ENCODE results near the gene TRPC5OS.

The TRPC5OS gene

DNA sequence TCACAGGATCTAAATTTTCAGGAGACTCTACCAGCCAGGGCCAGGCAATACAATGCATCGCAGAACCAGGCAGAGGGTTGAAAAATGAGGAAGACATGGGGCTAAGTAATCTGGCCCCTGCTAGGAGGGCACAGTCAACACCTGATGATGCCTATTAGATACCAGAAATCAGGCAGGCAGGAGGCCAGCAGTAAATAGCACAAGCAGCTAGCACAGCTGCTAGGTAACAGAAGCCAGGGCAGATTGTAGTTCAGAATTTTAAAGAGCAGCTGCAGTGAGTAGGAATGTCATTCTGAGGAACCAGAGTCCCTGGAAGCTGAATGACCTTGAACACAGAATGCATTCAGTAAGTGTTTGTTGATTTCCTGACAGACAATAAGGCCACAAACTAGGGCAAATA is 38.8 kb upstream of the TRPC5OS start:
- Histone ChIP-seq H3K9ac (ENCODE audit: low read length) (no peak overlapping the region), H2BK12ac (ENCODE audit: low read length) (no peak overlapping the region), H3K27ac (ENCODE audit: low read depth, low read length) (no peak overlapping the region), H3K36me3 (ENCODE audit: control insufficient read depth in 1 of 2, insufficient read depth in 2 of 2, low read length in 2 of 2) (no peaks in the 10 kb centered on the region), H4K91ac (ENCODE audit: low read depth, low read length) (no peak overlapping the region), H4K8ac (ENCODE audit: low read depth, low read length) (no peak overlapping the region), H3K4me3 (ENCODE audit: low read depth, low read length) (no peak overlapping the region), H3K18ac (ENCODE audit: low read length) (no peak overlapping the region), H3K27me3 (ENCODE audit: insufficient read depth, low read length) (no peaks in the 10 kb centered on the region), H2BK5ac (ENCODE audit: low read depth, low read length, poor library complexity) (no peak overlapping the region), H2AK5ac (ENCODE audit: low read length) (no peak overlapping the region), H3K79me1 (ENCODE audit: low read length) (no peaks in the 10 kb centered on the region), H3K4me1 (ENCODE audit: control insufficient read depth in 1 of 2, insufficient read depth in 2 of 2, low read length in 2 of 2) (no peaks in the 10 kb centered on the region), H4K12ac (ENCODE audit: low read depth, low read length) (no peak overlapping the region), H3K23ac (ENCODE audit: low read length) (no peak overlapping the region), H3K14ac (ENCODE audit: low read length) (no peak overlapping the region), H3K4me2 (ENCODE audit: low read length) (no peak overlapping the region), H3K79me2 (ENCODE audit: control insufficient read depth, insufficient read depth, low read length, poor library complexity) (no peaks in the 10 kb centered on the region), H2AFZ (ENCODE audit: insufficient read depth, low read length, poor library complexity) (no peak overlapping the region), H3K4ac (ENCODE audit: low read depth, low read length) (no peak overlapping the region), H3K9me3 (ENCODE audit: insufficient read depth, low read depth, low read length) (no peaks in the 10 kb centered on the region), H2BK120ac (ENCODE audit: insufficient read depth, low read length, poor library complexity) (no peak overlapping the region)
- no CpG with 5 or more reads among the region's 1 CpG for WGBS (ENCODE audit: extremely low coverage, insufficient coverage, insufficient read length)
- no peak for DNase-seq

DNA sequence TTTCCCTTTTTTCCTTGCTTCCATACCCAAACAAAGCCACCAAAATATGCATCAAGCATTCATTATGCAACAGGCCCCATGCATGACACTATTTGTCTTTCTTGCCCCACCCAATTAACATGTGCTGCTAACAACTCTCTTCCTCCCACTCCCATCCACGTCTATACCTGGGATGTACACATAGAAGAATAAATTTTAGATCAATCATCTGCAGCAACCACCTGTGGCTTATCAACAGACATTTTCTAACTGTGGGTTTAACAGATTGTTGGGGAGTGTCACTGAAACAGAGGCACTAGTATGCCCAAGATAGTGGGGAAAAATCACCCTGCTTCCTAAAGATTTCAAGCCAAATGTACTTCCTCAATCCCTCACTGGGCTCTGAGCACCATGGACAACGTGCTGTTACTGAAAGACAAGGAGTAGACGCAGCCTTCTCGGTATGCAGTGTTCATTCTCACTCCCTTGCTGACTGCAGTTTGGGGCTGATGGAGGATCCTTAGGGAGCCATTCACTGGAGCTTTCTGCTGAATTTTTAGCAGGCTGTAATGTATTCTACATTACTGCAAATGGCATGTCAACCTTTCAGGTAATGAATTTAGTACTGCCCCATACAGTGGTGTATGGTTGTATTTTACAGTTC is 28.4 kb upstream of the TRPC5OS start:
- Histone ChIP-seq H2AFZ (ENCODE audit: insufficient read depth, low read length, poor library complexity) (no peak overlapping the region), H3K79me1 (ENCODE audit: low read length) (no peaks in the 10 kb centered on the region), H3K14ac (ENCODE audit: low read length) (no peak overlapping the region), H4K91ac (ENCODE audit: low read depth, low read length) (no peak overlapping the region), H3K4ac (ENCODE audit: low read depth, low read length) (no peak overlapping the region), H3K9me3 (ENCODE audit: insufficient read depth, low read depth, low read length) (no peaks in the 10 kb centered on the region), H4K8ac (ENCODE audit: low read depth, low read length) (no peak overlapping the region), H3K23ac (ENCODE audit: low read length) (no peak overlapping the region), H2BK12ac (ENCODE audit: low read length) (no peak overlapping the region), H2BK5ac (ENCODE audit: low read depth, low read length, poor library complexity) (no peak overlapping the region), H2BK120ac (ENCODE audit: insufficient read depth, low read length, poor library complexity) (no peak overlapping the region), H3K4me1 (ENCODE audit: control insufficient read depth in 1 of 2, insufficient read depth in 2 of 2, low read length in 2 of 2) (no peaks in the 10 kb centered on the region), H3K9ac (ENCODE audit: low read length) (no peak overlapping the region), H3K4me3 (ENCODE audit: low read depth, low read length) (no peak overlapping the region), H2AK5ac (ENCODE audit: low read length) (no peak overlapping the region), H3K27me3 (ENCODE audit: insufficient read depth, low read length) (no peaks in the 10 kb centered on the region), H3K36me3 (ENCODE audit: control insufficient read depth in 1 of 2, insufficient read depth in 2 of 2, low read length in 2 of 2) (no peaks in the 10 kb centered on the region), H3K27ac (ENCODE audit: low read depth, low read length) (no peak overlapping the region), H3K79me2 (ENCODE audit: control insufficient read depth, insufficient read depth, low read length, poor library complexity) (no peaks in the 10 kb centered on the region), H3K4me2 (ENCODE audit: low read length) (no peak overlapping the region), H4K12ac (ENCODE audit: low read depth, low read length) (no peak overlapping the region), H3K18ac (ENCODE audit: low read length) (no peak overlapping the region)
- DNase-seq = no peak
- WGBS (ENCODE audit: extremely low coverage, insufficient coverage, insufficient read length) = no CpG with 5 or more reads among the region's 4 CpGs

DNA sequence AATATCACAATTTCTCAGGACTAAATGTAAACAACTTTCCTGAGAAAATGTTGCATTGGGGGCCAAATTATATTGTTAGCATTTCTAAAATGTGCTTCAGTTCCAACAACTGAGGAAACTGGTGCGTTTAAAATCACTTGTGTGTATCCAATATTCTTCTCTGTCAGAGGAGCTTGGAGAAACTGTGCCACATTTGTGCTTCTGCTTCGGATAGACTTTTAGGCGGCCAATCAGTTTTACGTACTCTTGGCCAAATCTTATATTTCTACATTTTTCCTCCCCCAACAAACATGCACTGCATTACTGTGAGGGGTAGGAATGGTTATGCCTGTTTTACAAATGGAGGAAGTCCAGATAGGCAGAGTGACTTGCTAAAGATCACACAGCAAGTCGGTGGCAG is 27.4 kb upstream of the TRPC5OS start:
- H2AFZ ChIP-seq (ENCODE audit: insufficient read depth, low read length, poor library complexity) = no peak overlapping the region
- no peak overlapping the region for H3K4ac ChIP-seq (ENCODE audit: low read depth, low read length)
- no peak for DNase-seq
- no peak overlapping the region for H3K18ac ChIP-seq (ENCODE audit: low read length)
- no peak overlapping the region for H2AK5ac ChIP-seq (ENCODE audit: low read length)
- no CpG with 5 or more reads among the region's 5 CpGs for WGBS (ENCODE audit: extremely low coverage, insufficient coverage, insufficient read length)
- no peak overlapping the region for H4K8ac ChIP-seq (ENCODE audit: low read depth, low read length)
- no peak overlapping the region for H4K91ac ChIP-seq (ENCODE audit: low read depth, low read length)
- no peak overlapping the region for H2BK5ac ChIP-seq (ENCODE audit: low read depth, low read length, poor library complexity)
- no peak overlapping the region for H2BK12ac ChIP-seq (ENCODE audit: low read length)
- H3K9me3 ChIP-seq (ENCODE audit: insufficient read depth, low read depth, low read length) = no peaks in the 10 kb centered on the region
- H3K79me1 ChIP-seq (ENCODE audit: low read length) = no peaks in the 10 kb centered on the region
- no peak overlapping the region for H2BK120ac ChIP-seq (ENCODE audit: insufficient read depth, low read length, poor library complexity)
- H3K4me2 ChIP-seq (ENCODE audit: low read length) = no peak overlapping the region
- no peaks in the 10 kb centered on the region for H3K36me3 ChIP-seq (ENCODE audit: control insufficient read depth in 1 of 2, insufficient read depth in 2 of 2, low read length in 2 of 2)
- no peak overlapping the region for H3K27ac ChIP-seq (ENCODE audit: low read depth, low read length)
- H3K4me3 ChIP-seq (ENCODE audit: low read depth, low read length) = no peak overlapping the region
- no peaks in the 10 kb centered on the region for H3K4me1 ChIP-seq (ENCODE audit: control insufficient read depth in 1 of 2, insufficient read depth in 2 of 2, low read length in 2 of 2)
- H4K12ac ChIP-seq (ENCODE audit: low read depth, low read length) = no peak overlapping the region
- H3K23ac ChIP-seq (ENCODE audit: low read length) = no peak overlapping the region
- no peaks in the 10 kb centered on the region for H3K27me3 ChIP-seq (ENCODE audit: insufficient read depth, low read length)
- no peak overlapping the region for H3K14ac ChIP-seq (ENCODE audit: low read length)
- no peaks in the 10 kb centered on the region for H3K79me2 ChIP-seq (ENCODE audit: control insufficient read depth, insufficient read depth, low read length, poor library complexity)
- H3K9ac ChIP-seq (ENCODE audit: low read length) = no peak overlapping the region

GRCh38 chrX:111850975-111851374 is 25.0 kb upstream of the TRPC5OS start:
- no peak overlapping the region for H3K27ac ChIP-seq (ENCODE audit: low read depth, low read length)
- no peak overlapping the region for H2AK5ac ChIP-seq (ENCODE audit: low read length)
- no peaks in the 10 kb centered on the region for H3K4me1 ChIP-seq (ENCODE audit: control insufficient read depth in 1 of 2, insufficient read depth in 2 of 2, low read length in 2 of 2)
- H2BK120ac ChIP-seq (ENCODE audit: insufficient read depth, low read length, poor library complexity) = no peak overlapping the region
- no peak overlapping the region for H2BK12ac ChIP-seq (ENCODE audit: low read length)
- H2AFZ ChIP-seq (ENCODE audit: insufficient read depth, low read length, poor library complexity) = no peak overlapping the region
- H3K36me3 ChIP-seq (ENCODE audit: control insufficient read depth in 1 of 2, insufficient read depth in 2 of 2, low read length in 2 of 2) = no peaks in the 10 kb centered on the region
- no peaks in the 10 kb centered on the region for H3K79me2 ChIP-seq (ENCODE audit: control insufficient read depth, insufficient read depth, low read length, poor library complexity)
- H3K79me1 ChIP-seq (ENCODE audit: low read length) = no peaks in the 10 kb centered on the region
- H3K23ac ChIP-seq (ENCODE audit: low read length) = no peak overlapping the region
- H4K8ac ChIP-seq (ENCODE audit: low read depth, low read length) = no peak overlapping the region
- H3K27me3 ChIP-seq (ENCODE audit: insufficient read depth, low read length) = no peaks in the 10 kb centered on the region
- no peak overlapping the region for H2BK5ac ChIP-seq (ENCODE audit: low read depth, low read length, poor library complexity)
- no peak overlapping the region for H3K18ac ChIP-seq (ENCODE audit: low read length)
- no peak overlapping the region for H3K9ac ChIP-seq (ENCODE audit: low read length)
- H4K91ac ChIP-seq (ENCODE audit: low read depth, low read length) = no peak overlapping the region
- no peaks in the 10 kb centered on the region for H3K9me3 ChIP-seq (ENCODE audit: insufficient read depth, low read depth, low read length)
- no peak overlapping the region for H3K14ac ChIP-seq (ENCODE audit: low read length)
- no peak overlapping the region for H3K4me3 ChIP-seq (ENCODE audit: low read depth, low read length)
- DNase-seq = no peak
- H3K4ac ChIP-seq (ENCODE audit: low read depth, low read length) = no peak overlapping the region
- no peak overlapping the region for H3K4me2 ChIP-seq (ENCODE audit: low read length)
- H4K12ac ChIP-seq (ENCODE audit: low read depth, low read length) = no peak overlapping the region
